Liver (tissue), 9 donors: ENCODE data around the gene CFAP74. TPM values are rescaled to one million over a fixed set of nuclear protein-coding genes. Genes with fewer than 3 reads are reported as not detected.

Source experiments
- DNase-seq: peaks from one replicate; pipeline ENCODE4 v3.0.0-alpha.2; 2017; ENCODE audit warnings: low spot score
- H3K27ac ChIP-seq, 2 donors: one replicate each; pipeline ENCODE4 v1.7.0; 2013; ENCODE audit warnings: inconsistent platforms in 2 of 2, low read length in 2 of 2, control low read depth in 1 of 2, low read depth in 1 of 2, mild to moderate bottlenecking in 1 of 2
- H3K27me3 ChIP-seq, 4 donors: one replicate each; pipeline versions ENCODE4 v1.6.1 to v1.7.0; 2013; ENCODE audit warnings: low read length in 3 of 4, inconsistent platforms in 1 of 4, mild to moderate bottlenecking in 1 of 4, moderate library complexity in 1 of 4; ENCODE audit not compliant: control insufficient read depth in 4 of 4, insufficient read depth in 4 of 4
- H3K36me3 ChIP-seq, 4 donors: one replicate each; pipeline versions ENCODE4 v1.6.1 to v1.7.0; 2013; ENCODE audit warnings: low read length in 3 of 4, mild to moderate bottlenecking in 3 of 4, low read depth in 1 of 4, moderate library complexity in 1 of 4; ENCODE audit not compliant: control insufficient read depth in 4 of 4, insufficient read depth in 3 of 4
- H3K4me1 ChIP-seq, 4 donors: one replicate each; pipeline versions ENCODE4 v1.6.1 to v1.7.0; 2013; ENCODE audit warnings: low read length in 3 of 4, mild to moderate bottlenecking in 3 of 4, moderate library complexity in 1 of 4; ENCODE audit not compliant: control insufficient read depth in 4 of 4, insufficient read depth in 4 of 4
- H3K4me3 ChIP-seq, 3 donors: one replicate each; pipeline versions ENCODE4 v1.6.1 to v1.7.0; 2013; ENCODE audit warnings: low read length in 3 of 3, control low read depth in 1 of 3, low read depth in 1 of 3, mild to moderate bottlenecking in 1 of 3
- H3K9ac ChIP-seq, 2 donors: one replicate each; pipeline ENCODE4 v1.7.0; 2013; ENCODE audit warnings: low read length in 2 of 2, mild to moderate bottlenecking in 2 of 2, moderate library complexity in 2 of 2, control low read depth in 1 of 2, low read depth in 1 of 2
- H3K9me3 ChIP-seq, 4 donors: one replicate each; pipeline versions ENCODE4 v1.6.1 to v1.7.0; 2013; ENCODE audit warnings: low read length in 3 of 4; ENCODE audit not compliant: control insufficient read depth in 4 of 4
- CTCF ChIP-seq: fragments of 150-350 bp; IDR thresholded peaks from 2 replicates; pipeline ENCODE4 v1.5.1; 2017; ENCODE audit warnings: improper control_type of control experiment, low read depth, low read length; ENCODE audit not compliant: missing input control
- EGR1 ChIP-seq, 2 donors: IDR thresholded peaks; 2 replicates each; pipeline ENCODE4 v1.6.1; 2016 to 2018; ENCODE audit warnings: antibody characterized with exemption in 2 of 2, low read depth in 2 of 2
- FOXA1 ChIP-seq: IDR thresholded peaks from 2 replicates; pipeline ENCODE4 v1.6.1; 2016; ENCODE audit warnings: antibody characterized with exemption
- FOXA2 ChIP-seq: IDR thresholded peaks from 2 replicates; pipeline ENCODE4 v1.6.1; 2016; ENCODE audit warnings: antibody characterized with exemption
- GABPA ChIP-seq, 2 donors: IDR thresholded peaks in 1 of 2; conservative IDR thresholded peaks in 1 of 2; 2 replicates each; pipeline ENCODE4 v1.6.1; 2016; ENCODE audit warnings: antibody characterized with exemption in 2 of 2, mild to moderate bottlenecking in 1 of 2, moderate library complexity in 1 of 2
- HNF4A ChIP-seq, 2 donors: conservative IDR thresholded peaks; 2 replicates each; pipeline ENCODE4 v1.6.1; 2016; ENCODE audit warnings: antibody characterized with exemption in 2 of 2, mild to moderate bottlenecking in 2 of 2
- HNF4G ChIP-seq: IDR thresholded peaks from 2 replicates; pipeline ENCODE4 v1.6.1; 2016; ENCODE audit warnings: antibody characterized with exemption
- JUND ChIP-seq, 2 donors: IDR thresholded peaks; 2 replicates each; pipeline ENCODE4 v1.6.1; 2016; ENCODE audit warnings: antibody characterized with exemption in 2 of 2
- MAX ChIP-seq: IDR thresholded peaks from 2 replicates; pipeline ENCODE4 v1.6.1; 2016; ENCODE audit warnings: antibody characterized with exemption
- NR2F2 ChIP-seq: IDR thresholded peaks from 2 replicates; pipeline ENCODE4 v1.6.1; 2016; ENCODE audit warnings: antibody characterized with exemption
- RAD21 ChIP-seq, 2 donors: IDR thresholded peaks; 2 replicates each; pipeline ENCODE4 v1.6.1; 2016; ENCODE audit warnings: antibody characterized with exemption in 2 of 2, mild to moderate bottlenecking in 2 of 2
- REST ChIP-seq: IDR thresholded peaks from 2 replicates; pipeline ENCODE4 v1.6.1; 2016; ENCODE audit warnings: antibody characterized with exemption, mild to moderate bottlenecking
- RXRA ChIP-seq, 2 donors: IDR thresholded peaks; 2 replicates each; pipeline ENCODE4 v1.6.1; 2017 to 2018; ENCODE audit warnings: antibody characterized with exemption in 2 of 2, mild to moderate bottlenecking in 1 of 2
- SP1 ChIP-seq: IDR thresholded peaks from 2 replicates; pipeline ENCODE4 v1.6.1; 2018; ENCODE audit warnings: antibody characterized with exemption, mild to moderate bottlenecking
- YY1 ChIP-seq: IDR thresholded peaks from 2 replicates; pipeline ENCODE4 v1.6.1; 2016; ENCODE audit warnings: antibody characterized with exemption, mild to moderate bottlenecking
- WGBS: extraction: QIAGEN DNeasy Blood & Tissue Kit; methylation state at CpG from one replicate; pipeline ENCODE4 v1.1.7; 2013; 5-methylcytosine and 5-hydroxymethylcytosine counted together
- polyA plus RNA-seq, 2 donors: library from polyadenylated mRNA; stranded (reverse) in 1 of 2; unstranded in 1 of 2; fragments of 200-250 nt in 1 of 2; fragments of >200 nt in 1 of 2; fragmentation: Nextera tagmentation in 1 of 2; extraction: Ambion mirVana in 1 of 2; gene quantifications; one replicate each; pipeline versions ENCODE4 v1.2.1 to v1.2.3, GENCODE V29; 2013 to 2015
- total RNA-seq, 2 donors: library from RNA; depleted of rRNA; stranded (reverse); fragments of >200 nt; gene quantifications; one replicate each; pipeline ENCODE4 v1.2.3, GENCODE V29; 2014
- TF ChIP-seq, protein P1 (sequence below): IDR thresholded peaks from 2 replicates; pipeline ENCODE4 v1.6.1; 2016; ENCODE audit warnings: antibody characterized with exemption
- donor health status: healthy.
- donor health status: healthy.
- donor health status: healthy.
- donor health status: healthy.
- donor health status: healthy.

CFAP74 gene
- total and polyA plus RNA-seq, 4 donors, result under 0.01 to 0.31 TPM; not detected in 2

GRCh38 chr1:2046174-2046917 lies 42.8 kb upstream of the CFAP74 start:
- peak; percentile 79 for DNase-seq
- peak overlapping the region in 1 of 3 donors; percentile 43 for H3K4me3 ChIP-seq
- no peaks in the 10 kb centered on the region for H3K36me3 ChIP-seq
- WGBS, result 31% methylated on average over 20 of the region's 20 CpGs
- peaks cover 11 to 57% (median 42%) of the 10 kb centered on the region in 4 donors for H3K4me1 ChIP-seq
- H3K27me3 ChIP-seq, result no peaks in the 10 kb centered on the region
- H3K9me3 ChIP-seq, result no peaks in the 10 kb centered on the region
- H3K9ac ChIP-seq, result no peak overlapping the region
- no peak overlapping the region for H3K27ac ChIP-seq
- TF ChIP-seq EGR1 (IDR thresholded peaks at IDR 0.05; ENCODE audit: low read depth in 2 of 2) (no peak), CTCF (peak; percentile 80), HNF4A (conservative IDR thresholded peaks at IDR 0.05) (peak in 1 of 2 donors; percentile 12), RXRA (IDR thresholded peaks at IDR 0.05) (peak in 1 of 2 donors; percentile 32), FOXA1 (no peak), RAD21 (IDR thresholded peaks at IDR 0.05) (peak; percentile 74 to 82)

DNA sequence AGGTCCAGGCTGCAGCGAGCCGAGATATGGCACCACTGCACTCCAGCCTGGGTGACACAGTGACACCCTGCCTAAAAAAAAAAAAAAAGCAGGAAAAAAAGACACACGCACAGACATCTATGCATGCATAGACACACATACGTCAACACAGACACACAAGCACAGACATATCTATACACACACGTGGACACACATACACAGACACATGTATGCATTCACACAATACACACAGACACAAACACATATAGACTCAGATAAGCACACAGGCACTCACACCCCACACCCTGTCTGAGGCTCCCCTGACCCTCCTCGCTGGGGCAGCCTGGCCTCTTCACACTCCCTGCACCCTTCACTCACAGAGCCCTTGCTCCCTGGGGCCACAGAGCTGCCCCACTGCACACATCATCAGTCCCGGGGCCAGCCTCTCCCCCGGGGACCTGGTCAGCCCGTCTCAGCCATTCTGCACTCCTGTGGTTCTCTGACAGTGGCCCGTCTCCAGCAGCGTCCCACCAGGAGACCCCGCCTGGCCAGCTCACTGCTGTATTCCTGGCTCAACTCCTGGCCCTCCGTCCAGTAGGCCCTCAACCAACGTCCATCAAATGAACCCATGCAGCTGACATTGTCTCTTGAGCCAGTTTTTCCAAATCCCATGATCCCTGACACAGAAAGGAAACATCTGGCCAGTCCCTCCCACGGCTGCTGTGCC lies 42.0 kb upstream of the CFAP74 start:
- 65% methylated on average over 15 of the region's 15 CpGs for WGBS
- DNase-seq, result no peak
- H3K27ac ChIP-seq, result no peak overlapping the region
- no peak for TF ChIP-seq MAX
- TF ChIP-seq RXRA (IDR thresholded peaks at IDR 0.05), result no peak
- no peak for TF ChIP-seq SP1
- TF ChIP-seq HNF4G, result no peak
- TF ChIP-seq, protein P1, sequence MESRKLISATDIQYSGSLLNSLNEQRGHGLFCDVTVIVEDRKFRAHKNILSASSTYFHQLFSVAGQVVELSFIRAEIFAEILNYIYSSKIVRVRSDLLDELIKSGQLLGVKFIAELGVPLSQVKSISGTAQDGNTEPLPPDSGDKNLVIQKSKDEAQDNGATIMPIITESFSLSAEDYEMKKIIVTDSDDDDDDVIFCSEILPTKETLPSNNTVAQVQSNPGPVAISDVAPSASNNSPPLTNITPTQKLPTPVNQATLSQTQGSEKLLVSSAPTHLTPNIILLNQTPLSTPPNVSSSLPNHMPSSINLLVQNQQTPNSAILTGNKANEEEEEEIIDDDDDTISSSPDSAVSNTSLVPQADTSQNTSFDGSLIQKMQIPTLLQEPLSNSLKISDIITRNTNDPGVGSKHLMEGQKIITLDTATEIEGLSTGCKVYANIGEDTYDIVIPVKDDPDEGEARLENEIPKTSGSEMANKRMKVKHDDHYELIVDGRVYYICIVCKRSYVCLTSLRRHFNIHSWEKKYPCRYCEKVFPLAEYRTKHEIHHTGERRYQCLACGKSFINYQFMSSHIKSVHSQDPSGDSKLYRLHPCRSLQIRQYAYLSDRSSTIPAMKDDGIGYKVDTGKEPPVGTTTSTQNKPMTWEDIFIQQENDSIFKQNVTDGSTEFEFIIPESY, result no peak
- no peak for TF ChIP-seq REST
- no peak for TF ChIP-seq JUND (IDR thresholded peaks at IDR 0.05)
- TF ChIP-seq YY1, result no peak
- TF ChIP-seq FOXA2, result no peak
- no peak for TF ChIP-seq NR2F2
- TF ChIP-seq EGR1 (IDR thresholded peaks at IDR 0.05; ENCODE audit: low read depth in 2 of 2), result no peak
- no peak for TF ChIP-seq FOXA1
- TF ChIP-seq GABPA (IDR thresholded peaks at IDR 0.05 in 1 of 2, conservative IDR thresholded peaks at IDR 0.05 in 1 of 2), result no peak
- TF ChIP-seq RAD21 (IDR thresholded peaks at IDR 0.05), result no peak
- H3K36me3 ChIP-seq, result no peaks in the 10 kb centered on the region
- no peaks in the 10 kb centered on the region for H3K27me3 ChIP-seq
- H3K4me3 ChIP-seq, result no peak overlapping the region
- no peak overlapping the region for H3K9ac ChIP-seq
- peaks cover 11 to 52% (median 41%) of the 10 kb centered on the region in 4 donors for H3K4me1 ChIP-seq
- H3K9me3 ChIP-seq, result no peaks in the 10 kb centered on the region
